Neural cell (in vitro differentiated cells): Measurements from ENCODE around the gene BICRA. TPM values are rescaled to one million over a fixed set of nuclear protein-coding genes. Genes with fewer than 3 reads are reported as not detected.

Experiments used
- H2AFZ ChIP-seq: fragments of 200-600, 300-800 bp; sonication (generic), shearing (Covaris generic); 2 replicates; pipeline ENCODE4 v1.6.0; 2014; ENCODE audit warnings: low read depth, mild to moderate bottlenecking, antibody characterized with exemption, low read length, moderate library complexity
- H3F3A ChIP-seq: fragments of 200-600 bp; shearing (Covaris generic); 2 replicates; pipeline ENCODE4 v1.6.1; 2016; ENCODE audit warnings: mild to moderate bottlenecking, moderate library complexity, mixed read lengths, antibody characterized with exemption, low read length; ENCODE audit not compliant: insufficient read depth, poor library complexity, severe bottlenecking
- H3K27ac ChIP-seq: fragments of 200-600, 300-800 bp; sonication (generic), shearing (Covaris generic); 2 replicates; pipeline ENCODE4 v1.5.1; 2014; ENCODE audit warnings: mild to moderate bottlenecking, low read length, moderate library complexity
- H3K27me3 ChIP-seq: fragments of 300-800, 200-600 bp; sonication (generic), shearing (Covaris generic); 2 replicates; pipeline ENCODE4 v1.6.0; 2014; ENCODE audit warnings: mild to moderate bottlenecking, low read depth, low read length, moderate library complexity; ENCODE audit not compliant: insufficient read depth
- H3K36me3 ChIP-seq: fragments of 300-800, 200-600 bp; sonication (generic), shearing (Covaris generic); 2 replicates; pipeline ENCODE4 v1.5.1; 2014; ENCODE audit warnings: mild to moderate bottlenecking, antibody characterized with exemption, low read length, moderate library complexity; ENCODE audit not compliant: insufficient read depth
- H3K4me2 ChIP-seq: fragments of 300-800, 200-600 bp; sonication (generic), shearing (Covaris generic); 2 replicates; pipeline ENCODE4 v1.6.0; 2014; ENCODE audit warnings: mild to moderate bottlenecking, low read length
- H3K4me3 ChIP-seq: fragments of 300-800, 200-600 bp; sonication (generic), shearing (Covaris generic); 2 replicates; pipeline ENCODE4 v1.5.1; 2014; ENCODE audit warnings: mild to moderate bottlenecking, low read length, moderate library complexity
- H3K79me2 ChIP-seq: fragments of 200-600 bp; shearing (Covaris generic); replicated peaks from 2 replicates; pipeline ENCODE4 v1.6.0; 2014; ENCODE audit warnings: mild to moderate bottlenecking, low read length, moderate library complexity; ENCODE audit not compliant: insufficient read depth
- H3K9ac ChIP-seq: fragments of 300-800, 200-600 bp; sonication (generic), shearing (Covaris generic); 2 replicates; pipeline ENCODE4 v1.6.1; 2016; ENCODE audit warnings: mild to moderate bottlenecking, low read length, mixed read lengths
- H3K9me2 ChIP-seq: fragments of 200-600 bp; shearing (Covaris generic); 2 replicates; pipeline ENCODE4 v1.6.1; 2016; ENCODE audit warnings: mild to moderate bottlenecking, low read length, mixed read lengths; ENCODE audit not compliant: insufficient read depth
- H3K9me3 ChIP-seq: fragments of 200-600, 300-800 bp; sonication (generic), shearing (Covaris generic); 2 replicates; pipeline ENCODE4 v1.6.1; 2016; ENCODE audit warnings: mild to moderate bottlenecking, mixed run types, low read length, moderate library complexity, mixed read lengths
- H4K20me1 ChIP-seq: fragments of 200-600 bp; shearing (Covaris generic); 2 replicates; pipeline ENCODE4 v1.6.1; 2016; ENCODE audit warnings: mild to moderate bottlenecking, mixed run types; ENCODE audit not compliant: insufficient read depth
- CTCF ChIP-seq: fragments of 450-650 bp; IDR thresholded peaks from 2 replicates; pipeline ENCODE4 v1.5.1; 2014; ENCODE audit warnings: antibody characterized with exemption, mild to moderate bottlenecking, moderate library complexity; ENCODE audit not compliant: poor library complexity, severe bottlenecking
- EP300 ChIP-seq: fragments of 450-650 bp; conservative IDR thresholded peaks from 2 replicates; pipeline ENCODE4 v1.6.1; 2014; ENCODE audit warnings: antibody characterized with exemption, mild to moderate bottlenecking, moderate library complexity; ENCODE audit not compliant: poor library complexity, severe bottlenecking
- EZH2 ChIP-seq: fragments of 200-600, 300-800 bp; shearing (Covaris generic), sonication (generic); IDR thresholded peaks from 2 replicates; pipeline ENCODE4 v1.6.1; 2014; ENCODE audit warnings: antibody characterized with exemption, low read length, borderline replicate concordance, mild to moderate bottlenecking; ENCODE audit not compliant: insufficient read depth, poor library complexity, severe bottlenecking
- MXI1 ChIP-seq: fragments of 450-650 bp; conservative IDR thresholded peaks from 2 replicates; pipeline ENCODE4 v1.6.1; 2014; ENCODE audit warnings: antibody characterized with exemption, mild to moderate bottlenecking; ENCODE audit not compliant: poor library complexity, severe bottlenecking
- POLR2AphosphoS5 ChIP-seq: IDR thresholded peaks from 2 replicates; pipeline ENCODE4 v1.6.1; 2012
- RAD21 ChIP-seq: fragments of 450-650 bp; conservative IDR thresholded peaks from 2 replicates; pipeline ENCODE4 v1.6.1; 2014; ENCODE audit warnings: antibody characterized with exemption, mild to moderate bottlenecking, moderate library complexity
- REST ChIP-seq: IDR thresholded peaks from 2 replicates; pipeline ENCODE4 v1.6.1; 2012; ENCODE audit warnings: borderline replicate concordance
- SMC3 ChIP-seq: fragments of 450-650 bp; conservative IDR thresholded peaks from 2 replicates; pipeline ENCODE4 v1.6.1; 2014; ENCODE audit warnings: antibody characterized with exemption, mild to moderate bottlenecking, moderate library complexity; ENCODE audit not compliant: poor library complexity
- TAF1 ChIP-seq: IDR thresholded peaks from 2 replicates; pipeline ENCODE4 v1.6.1; 2012; ENCODE audit warnings: low read depth
- polyA plus RNA-seq: library from polyadenylated mRNA; depleted of rRNA; stranded (reverse); fragments of >200 nt; gene quantifications from 2 replicates; pipeline ENCODE4 v1.2.3, GENCODE V29; 2014
- small RNA-seq, 3 experiments: library from RNA; depleted of rRNA; stranded (forward); fragments of <200 nt; gene quantifications; one replicate each; pipeline ENCODE3, GENCODE V24; 2012

The BICRA gene
- polyA plus RNA-seq, 1 donor from 2014 or later, result 0.11 TPM

GRCh38 chr19:47752440-47753211 lies 143.7 kb downstream of the BICRA start:
- no peaks in the 10 kb centered on the region for H4K20me1 ChIP-seq

More at GRCh38 chr19:47752440-47753211, 143.7 kb downstream of the BICRA start:
- H3K27me3 ChIP-seq, result no peaks in the 10 kb centered on the region
- no peaks in the 10 kb centered on the region for H3K9me2 ChIP-seq
- H3K9me3 ChIP-seq, result no peaks in the 10 kb centered on the region
- TF ChIP-seq CTCF (no peak), RAD21 (no peak), TAF1 (no peak), REST (no peak), POLR2AphosphoS5 (no peak), SMC3 (no peak), EP300 (no peak), MXI1 (no peak), EZH2 (no peak)
- H2AFZ ChIP-seq, result no peak overlapping the region
- H3K4me3 ChIP-seq, result no peak overlapping the region
- no peak overlapping the region for H3K9ac ChIP-seq
- no peak overlapping the region for H3K27ac ChIP-seq
- no peaks in the 10 kb centered on the region for H3F3A ChIP-seq
- H3K79me2 ChIP-seq, result no peaks in the 10 kb centered on the region
- no peak overlapping the region for H3K4me2 ChIP-seq
- no peaks in the 10 kb centered on the region for H3K36me3 ChIP-seq

Small RNAs within 50 kb of the gene (small RNA-seq; reads per million reads assigned to genes)
- 0 reads per million in 3 experiments for gene RN7SL322P

Other genes starting within 250 kb of the BICRA start
- 357 and 379 TPM in 2 replicates for gene MEIS3, start 189.6 kb upstream of the BICRA start, polyA plus RNA-seq
- gene SLC8A2, start 137.2 kb upstream of the BICRA start, polyA plus RNA-seq, result 14.1 and 18.3 TPM in 2 replicates
- gene KPTN, start 124.9 kb upstream of the BICRA start, polyA plus RNA-seq, result 23.8 and 30.8 TPM in 2 replicates
- 94.5 and 100 TPM in 2 replicates for gene NAPA, start 94.1 kb upstream of the BICRA start, polyA plus RNA-seq
- not detected in 2 replicates for gene ZNF541, start 36.0 kb upstream of the BICRA start, polyA plus RNA-seq
- gene EHD2, start 104.3 kb downstream of the BICRA start, polyA plus RNA-seq, result not detected in 2 replicates
- gene NOP53, start 136.4 kb downstream of the BICRA start, polyA plus RNA-seq, result 65.0 and 87.0 TPM in 2 replicates
- 811 and 902 TPM in 2 replicates for gene SELENOW, start 169.6 kb downstream of the BICRA start, polyA plus RNA-seq
- not detected in 2 replicates for gene TPRX1, start 195.4 kb downstream of the BICRA start, polyA plus RNA-seq
- not detected in 2 replicates for gene CRX, start 212.8 kb downstream of the BICRA start, polyA plus RNA-seq